H1 (cell line): ENCODE measurements around the gene SLC35F3. TPM values are rescaled to one million over a fixed set of nuclear protein-coding genes. Genes with fewer than 3 reads are reported as not detected.

Experiments used
- CTCF ChIA-PET: fragments of 300-600 bp; sonication (Branson Sonifier 250); formaldehyde crosslinking; loops from one replicate; lab custom pipeline; 2021; ENCODE audit not compliant: partially characterized antibody; lab: Charles Lee
- POLR2A ChIA-PET: fragments of 300-600 bp; sonication (Branson Sonifier 250); formaldehyde crosslinking; loops from one replicate; lab custom pipeline; 2021; ENCODE audit warnings: inconsistent platforms; ENCODE audit not compliant: partially characterized antibody; lab: Charles Lee
- DNase-seq, 2 experiments: peaks; one replicate each; pipeline versions ENCODE4 v3.0.0 to v3.0.0-alpha.2; 2010 to 2022; ENCODE audit warnings: low spot score in 2 of 2, low read depth in 1 of 2, mixed read lengths in 1 of 2
- FAIRE-seq: peaks from 2 replicates; lab custom pipeline; 2011; peaks lifted over from hg19 to GRCh38; lab: Jason Lieb, UNC
- H2AFZ ChIP-seq: 2 replicates; pipeline ENCODE4 v1.8.1; 2012; ENCODE audit warnings: low read length, inconsistent platforms
- H2AK5ac ChIP-seq: 2 replicates; pipeline ENCODE4 v1.6.1; 2013; ENCODE audit warnings: low read depth, low read length
- H2BK120ac ChIP-seq: replicated peaks from 2 replicates; pipeline ENCODE3; 2013; ENCODE audit warnings: low read depth, low read length, inconsistent platforms
- H2BK12ac ChIP-seq: 2 replicates; pipeline ENCODE4 v1.6.1; 2013; ENCODE audit warnings: low read depth, low read length
- H2BK15ac ChIP-seq: 2 replicates; pipeline ENCODE4 v1.6.1; 2013; ENCODE audit warnings: low read length
- H2BK20ac ChIP-seq: 2 replicates; pipeline ENCODE4 v1.6.1; 2013; ENCODE audit warnings: low read length
- H2BK5ac ChIP-seq: 2 replicates; pipeline ENCODE4 v1.6.1; 2013; ENCODE audit warnings: low read depth, low read length
- H3K14ac ChIP-seq: 2 replicates; pipeline ENCODE4 v1.6.1; 2013; ENCODE audit warnings: inconsistent platforms; ENCODE audit not compliant: insufficient read length
- H3K18ac ChIP-seq: 2 replicates; pipeline ENCODE4 v1.6.1; 2013; ENCODE audit warnings: low read length; ENCODE audit errors: extremely low read depth
- H3K23ac ChIP-seq: 2 replicates; pipeline ENCODE4 v1.6.1; 2013; ENCODE audit warnings: inconsistent platforms; ENCODE audit not compliant: insufficient read length
- H3K23me2 ChIP-seq: 2 replicates; pipeline ENCODE4 v1.6.1; 2013; ENCODE audit warnings: low read depth, low read length
- H3K27ac ChIP-seq: 2 replicates; pipeline ENCODE4 v1.6.1; 2011; ENCODE audit warnings: low read depth, low read length, inconsistent platforms
- H3K27me3 ChIP-seq, 4 experiments: replicated peaks in 1 of 4; 1 replicate in 1 of 4; 2 replicates in 3 of 4; pipeline versions ENCODE4 v1.6.1 to v1.8.1; 2011 to 2013; ENCODE audit warnings: low read length in 3 of 4, mild to moderate bottlenecking in 3 of 4, inconsistent platforms in 2 of 4, mixed read lengths in 2 of 4, moderate library complexity in 1 of 4; ENCODE audit not compliant: control insufficient read depth in 3 of 4, insufficient read depth in 3 of 4; ENCODE audit errors: extremely low read depth in 1 of 4
- H3K36me3 ChIP-seq, 4 experiments: 2 replicates each; pipeline versions ENCODE4 v1.6.1 to v1.8.1; 2011 to 2013; ENCODE audit warnings: mild to moderate bottlenecking in 4 of 4, low read length in 3 of 4, moderate library complexity in 2 of 4, control low read depth in 1 of 4, inconsistent platforms in 1 of 4; ENCODE audit not compliant: insufficient read depth in 4 of 4, control insufficient read depth in 2 of 4
- H3K4ac ChIP-seq: replicated peaks from 2 replicates; pipeline ENCODE3; 2013; ENCODE audit warnings: low read length, low read depth, mixed read lengths, inconsistent platforms; ENCODE audit not compliant: insufficient read length
- H3K4me1 ChIP-seq, 4 experiments: replicated peaks in 1 of 4; 1 replicate in 1 of 4; 2 replicates in 3 of 4; pipeline versions ENCODE4 v1.6.1 to v1.8.1; 2011 to 2013; ENCODE audit warnings: low read length in 3 of 4, inconsistent platforms in 2 of 4, mixed read lengths in 1 of 4; ENCODE audit not compliant: insufficient read depth in 4 of 4, control insufficient read depth in 3 of 4
- H3K4me2 ChIP-seq, 2 experiments: 2 replicates each; pipeline versions ENCODE4 v1.6.1 to v1.8.1; 2011 to 2013; ENCODE audit warnings: low read depth in 2 of 2, low read length in 2 of 2, control low read depth in 1 of 2, inconsistent platforms in 1 of 2, mild to moderate bottlenecking in 1 of 2; ENCODE audit not compliant: insufficient read depth in 1 of 2
- H3K4me3 ChIP-seq, 4 experiments: fragments of 200-600, 300-600 bp in 1 of 4; sonication (generic), shearing (Covaris generic), sonication (Bioruptor Twin) in 1 of 4; 2 replicates each; pipeline versions ENCODE4 v1.5.1 to v1.8.1; 2011 to 2016; ENCODE audit warnings: low read length in 4 of 4, low read depth in 3 of 4, control low read depth in 2 of 4, inconsistent platforms in 2 of 4, mild to moderate bottlenecking in 2 of 4, mixed read lengths in 1 of 4, moderate library complexity in 1 of 4; ENCODE audit not compliant: insufficient read depth in 2 of 4; ENCODE audit errors: extremely low read depth in 1 of 4
- H3K56ac ChIP-seq: replicated peaks from 2 replicates; pipeline ENCODE3; 2013; ENCODE audit warnings: low read depth, mild to moderate bottlenecking, mixed read lengths, low read length, inconsistent platforms; ENCODE audit not compliant: insufficient read length
- H3K79me1 ChIP-seq: 2 replicates; pipeline ENCODE4 v1.6.1; 2013; ENCODE audit warnings: low read depth, low read length, control low read depth
- H3K79me2 ChIP-seq, 2 experiments: 2 replicates each; pipeline versions ENCODE4 v1.6.1 to v1.8.1; 2012 to 2013; ENCODE audit warnings: low read length in 2 of 2, mild to moderate bottlenecking in 2 of 2, inconsistent platforms in 1 of 2; ENCODE audit not compliant: insufficient read depth in 2 of 2, control insufficient read depth in 1 of 2
- H3K9ac ChIP-seq, 4 experiments: replicated peaks in 1 of 4; 1 replicate in 1 of 4; 2 replicates in 3 of 4; pipeline versions ENCODE4 v1.6.1 to v1.8.1; 2011 to 2013; ENCODE audit warnings: low read depth in 3 of 4, low read length in 3 of 4, control low read depth in 2 of 4, mild to moderate bottlenecking in 2 of 4, moderate library complexity in 2 of 4, inconsistent platforms in 1 of 4; ENCODE audit errors: extremely low read depth in 1 of 4
- H3K9me3 ChIP-seq, 2 experiments: 2 replicates each; pipeline versions ENCODE4 v1.6.1 to v1.8.1; 2012 to 2013; ENCODE audit warnings: mild to moderate bottlenecking in 2 of 2, moderate library complexity in 2 of 2, control low read depth in 1 of 2, inconsistent platforms in 1 of 2, low read depth in 1 of 2, low read length in 1 of 2, mixed read lengths in 1 of 2; ENCODE audit not compliant: insufficient read depth in 2 of 2
- H4K20me1 ChIP-seq, 2 experiments: replicated peaks in 1 of 2; 2 replicates each; pipeline versions ENCODE3 to v1.8.1; 2011 to 2013; ENCODE audit warnings: inconsistent platforms in 2 of 2, low read length in 2 of 2, mild to moderate bottlenecking in 1 of 2; ENCODE audit not compliant: insufficient read depth in 2 of 2, control insufficient read depth in 1 of 2
- H4K5ac ChIP-seq: 2 replicates; pipeline ENCODE4 v1.6.1; 2013; ENCODE audit warnings: low read length, low read depth, mixed read lengths, inconsistent platforms; ENCODE audit not compliant: insufficient read length
- H4K8ac ChIP-seq: 2 replicates; pipeline ENCODE4 v1.8.0; 2013; ENCODE audit warnings: mild to moderate bottlenecking, moderate library complexity, low read length, inconsistent platforms; ENCODE audit not compliant: insufficient read depth; ENCODE audit errors: extremely low read depth
- H4K91ac ChIP-seq: replicated peaks from 2 replicates; pipeline ENCODE3; 2013; ENCODE audit warnings: low read length, mixed read lengths, inconsistent platforms; ENCODE audit not compliant: insufficient read length
- FOSL1 ChIP-seq: IDR thresholded peaks from 2 replicates; pipeline ENCODE4 v1.6.1; 2011; ENCODE audit warnings: mild to moderate bottlenecking, low read depth, low read length, moderate library complexity; ENCODE audit not compliant: insufficient read depth
- GABPA ChIP-seq: IDR thresholded peaks from 2 replicates; pipeline ENCODE4 v1.6.1; 2011; ENCODE audit warnings: mild to moderate bottlenecking, low read length, moderate library complexity, borderline replicate concordance; ENCODE audit not compliant: insufficient read depth
- HDAC6 ChIP-seq: IDR thresholded peaks from one replicate; pipeline ENCODE4 v1.7.1; 2012; ENCODE audit warnings: low read depth, mild to moderate bottlenecking, inconsistent platforms, low read length, moderate library complexity
- PHF8 ChIP-seq: fragments of 200-600 bp; sonication (generic); conservative IDR thresholded peaks from 2 replicates; pipeline ENCODE4 v1.7.1; 2012; ENCODE audit warnings: low read depth, mild to moderate bottlenecking, inconsistent platforms, low read length, moderate library complexity
- SUZ12 ChIP-seq: fragments of 200-600 bp; sonication (generic); IDR thresholded peaks from 2 replicates; pipeline ENCODE4 v1.6.1; 2012; ENCODE audit warnings: mild to moderate bottlenecking, inconsistent platforms, low read length, moderate library complexity, mixed read lengths
- YY1 ChIP-seq: IDR thresholded peaks from 2 replicates; pipeline ENCODE4 v1.6.1; 2011; ENCODE audit warnings: low read depth, mild to moderate bottlenecking, low read length
- WGBS, 2 experiments: shearing (Covaris generic) in 1 of 2; methylation state at CpG; one replicate each; pipeline versions ENCODE4 v1.1.6 to v1.1.7; 2013 to 2015; ENCODE audit warnings: low lambda C conversion rate in 2 of 2, mixed read lengths in 2 of 2, inconsistent platforms in 1 of 2, low coverage in 1 of 2, missing lambda C conversion rate in 1 of 2; ENCODE audit not compliant: insufficient replicate concordance in 2 of 2, insufficient coverage in 1 of 2, insufficient read length in 1 of 2; ENCODE audit errors: extremely low coverage in 1 of 2, missing lambda C conversion rate in 1 of 2; 5-methylcytosine and 5-hydroxymethylcytosine counted together
- polyA plus RNA-seq, 7 experiments: library from polyadenylated mRNA; depleted of rRNA in 3 of 7; stranded (reverse) in 5 of 7; unstranded in 2 of 7; fragments of >200 nt in 5 of 7; fragments of 200-250 nt in 2 of 7; gene quantifications; 1 replicate in 5 of 7; 2 replicates in 1 of 7; 4 replicates in 1 of 7; pipeline versions ENCODE4 v1.2.1 to v1.2.3, GENCODE V29; 2011 to 2013; ENCODE audit warnings: missing spikeins in 2 of 7, mixed read lengths in 2 of 7
- total RNA-seq: library from RNA; stranded (reverse); fragmentation: NEBNext Ultra II Directional; extraction: Animal tissue kit (Norgen Biotek cat#: 25700); gene quantifications from 2 replicates; pipeline ENCODE4 v1.2.1, GENCODE V29; 2021
- TF ChIP-seq, protein P1 (sequence below): IDR thresholded peaks from 2 replicates; pipeline ENCODE4 v1.6.1; 2011; ENCODE audit warnings: low read depth, mild to moderate bottlenecking, low read length; ENCODE audit not compliant: insufficient read depth

Gene SLC35F3
- total and polyA plus RNA-seq, 2 of the 8 experiments (the other 6 are each of a cell fraction or from before 2014, with no cell fraction given) = 0.78 to 1.2 TPM

DNA sequence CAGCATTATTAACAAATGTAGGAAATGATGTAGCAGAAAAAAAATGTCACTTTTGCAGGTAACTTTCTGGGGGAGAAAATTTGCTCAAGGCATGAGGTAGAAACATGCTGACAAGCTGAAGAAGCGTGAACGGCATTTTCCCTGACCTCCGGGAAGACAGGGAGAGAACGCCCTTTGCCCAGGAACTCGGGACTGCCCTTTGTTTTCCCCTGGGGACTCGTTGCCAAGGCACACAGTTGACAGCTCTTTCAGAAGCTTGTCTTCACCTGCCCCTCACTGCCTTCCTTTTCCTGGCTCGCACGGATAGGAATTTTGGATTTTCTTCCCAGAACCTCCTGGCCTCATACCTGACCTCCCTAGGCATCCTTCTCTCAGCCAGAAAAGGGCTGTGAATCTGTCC is 416.1 kb downstream of the SLC35F3 start:
- Histone ChIP-seq H3K14ac (no peak overlapping the region), H3K18ac (no peak overlapping the region), H3K9ac (no peak overlapping the region), H3K79me2 (no peaks in the 10 kb centered on the region), H3K36me3 (no peaks in the 10 kb centered on the region), H3K23me2 (no peaks in the 10 kb centered on the region), H2AFZ (no peak overlapping the region), H3K4ac (no peak overlapping the region), H3K27ac (no peak overlapping the region), H3K4me2 (no peak overlapping the region), H4K8ac (no peak overlapping the region; the same call in 1 of the 2 replicates), H3K56ac (no peak overlapping the region), H2AK5ac (no peak overlapping the region), H3K23ac (no peak overlapping the region), H3K27me3 (no peaks in the 10 kb centered on the region), H2BK120ac (no peak overlapping the region)
- FAIRE-seq (no peak), DNase-seq (no peak)
- POLR2A ChIA-PET = no interaction called here
- TF ChIP-seq PHF8 (no peak), YY1 (no peak), FOSL1 (no peak), SUZ12 (no peak), HDAC6 (no peak), GABPA (no peak)
- TF ChIP-seq, protein P1, sequence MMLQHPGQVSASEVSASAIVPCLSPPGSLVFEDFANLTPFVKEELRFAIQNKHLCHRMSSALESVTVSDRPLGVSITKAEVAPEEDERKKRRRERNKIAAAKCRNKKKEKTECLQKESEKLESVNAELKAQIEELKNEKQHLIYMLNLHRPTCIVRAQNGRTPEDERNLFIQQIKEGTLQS = no peak
- TF ChIP-seq, all 59 proteins: peak for 0
- Histone ChIP-seq H2BK15ac (no peak overlapping the region), H2BK5ac (no peak overlapping the region), H2BK20ac (no peak overlapping the region), H3K4me3 (no peak overlapping the region), H2BK12ac (no peak overlapping the region), H4K91ac (no peak overlapping the region), H3K4me1 (peaks cover 0 to 4% (median 2%) of the 10 kb centered on the region in 4 experiments; a peak in 2 of 7 replicates), H3K9me3 (no peaks in the 10 kb centered on the region), H3K79me1 (no peaks in the 10 kb centered on the region), H4K5ac (no peak overlapping the region), H4K20me1 (peaks cover 0 to 2% of the 10 kb centered on the region in 2 experiments)
- WGBS, 2 experiments = 86% methylated on average over 8 of the region's 8 CpGs; no CpG with 5 or more reads in 1 of the 2 experiments
- CTCF ChIA-PET = interaction anchor here (0.7 to 9.1 kb wide), 2 partner anchors 9 to 203 kb away, joined by 4 to 146 read pairs; no protein-coding TSS in a partner anchor
